ENCODE data around the gene VPS9D1.

DNA sequence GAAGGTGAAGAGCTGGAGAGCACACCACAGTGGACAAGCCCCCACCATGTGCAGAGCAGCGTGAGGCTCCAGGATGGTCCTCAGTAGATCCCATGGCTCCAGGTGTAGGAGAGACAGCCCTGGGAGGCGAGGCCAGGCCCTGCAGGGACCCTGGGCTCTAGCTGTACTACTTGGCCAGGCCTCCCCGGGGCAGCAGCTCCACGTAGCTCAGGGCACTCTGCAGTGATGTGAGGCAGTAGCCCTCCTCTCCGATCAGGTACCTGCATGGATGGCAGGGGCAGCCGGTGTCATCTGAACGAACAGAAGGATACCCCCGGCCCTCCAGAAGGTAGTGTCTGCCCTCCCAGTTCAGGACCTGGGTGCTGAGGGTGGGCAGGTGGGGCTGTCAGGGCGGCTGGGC lies 13.0 kb downstream of the VPS9D1 start:
- TF ChIP-seq CTCF (IDR thresholded peaks at IDR 0.05) (no peak), POLR2AphosphoS5 (IDR thresholded peaks at IDR 0.05; ENCODE audit: low read depth, low read length) (no peak), REST (IDR thresholded peaks at IDR 0.05; ENCODE audit: insufficient read depth in 1 of 2, low read depth in 2 of 2, low read length in 1 of 2) (no peak), SIN3A (IDR thresholded peaks at IDR 0.05; ENCODE audit: borderline replicate concordance, insufficient read depth, low read depth, low read length) (no peak), TCF7L2 (IDR thresholded peaks at IDR 0.05; ENCODE audit: low read depth, low read length) (no peak)
